Upper lobe of left lung (tissue), 4 donors: Measurements from ENCODE around the gene PLEKHM1.
"Not testable (repeated sequence)": the region's sequence is repeated elsewhere in the genome, so short reads cannot be mapped to it uniquely, and the experiment has no call there.

ENCODE experiments used
- CTCF ChIP-seq, 6 experiments: fragments of 450-650 bp in 4 of 6; fragments of 200-600 bp in 2 of 6; sonication (generic) in 2 of 6; IDR thresholded peaks; one replicate each; pipeline ENCODE4 v1.5.1; 2016 to 2019; ENCODE audit warnings: antibody characterized with exemption in 6 of 6
- EP300 ChIP-seq, 4 donors: sonication (generic); formaldehyde crosslinking; IDR thresholded peaks; one replicate each; pipeline ENCODE4 v1.5.1; 2017; ENCODE audit warnings: antibody characterized with exemption in 4 of 4, control low read depth in 2 of 4
- POLR2A ChIP-seq, 4 donors: fragments of 450-650 bp; IDR thresholded peaks; one replicate each; pipeline ENCODE4 v1.5.1; 2016 to 2017; ENCODE audit warnings: antibody characterized with exemption in 4 of 4, mild to moderate bottlenecking in 2 of 4

GRCh38 chr17:45444856-45445820 lies 45.4 kb downstream of the PLEKHM1 start:
- TF ChIP-seq POLR2A, CTCF, EP300 (IDR thresholded peaks at IDR 0.05): not testable (repeated sequence)
